ENCODE data around the gene FRMD4A.

GRCh38 chr10:13652860-13653259 is 677.9 kb downstream of the FRMD4A start:
- TF ChIP-seq CTCF (IDR thresholded peaks at IDR 0.05) = no peak
- TF ChIP-seq POLR2A (IDR thresholded peaks at IDR 0.05) = no peak
